Hematopoietic multipotent progenitor cell treated with erythropoietin and hydrocortisone succinate and interleukin-3 and kit ligand, for 15 days (in vitro differentiated cells): ENCODE data around the gene HOXB1.
A peak's percentile ranks its signal among the peaks of the same experiment; 100 is the strongest.

Experiments used
- DNase-seq: peaks from one replicate; pipeline ENCODE4 v3.0.0-alpha.2; 2015; ENCODE audit warnings: low spot score

The HOXB1 gene

DNA sequence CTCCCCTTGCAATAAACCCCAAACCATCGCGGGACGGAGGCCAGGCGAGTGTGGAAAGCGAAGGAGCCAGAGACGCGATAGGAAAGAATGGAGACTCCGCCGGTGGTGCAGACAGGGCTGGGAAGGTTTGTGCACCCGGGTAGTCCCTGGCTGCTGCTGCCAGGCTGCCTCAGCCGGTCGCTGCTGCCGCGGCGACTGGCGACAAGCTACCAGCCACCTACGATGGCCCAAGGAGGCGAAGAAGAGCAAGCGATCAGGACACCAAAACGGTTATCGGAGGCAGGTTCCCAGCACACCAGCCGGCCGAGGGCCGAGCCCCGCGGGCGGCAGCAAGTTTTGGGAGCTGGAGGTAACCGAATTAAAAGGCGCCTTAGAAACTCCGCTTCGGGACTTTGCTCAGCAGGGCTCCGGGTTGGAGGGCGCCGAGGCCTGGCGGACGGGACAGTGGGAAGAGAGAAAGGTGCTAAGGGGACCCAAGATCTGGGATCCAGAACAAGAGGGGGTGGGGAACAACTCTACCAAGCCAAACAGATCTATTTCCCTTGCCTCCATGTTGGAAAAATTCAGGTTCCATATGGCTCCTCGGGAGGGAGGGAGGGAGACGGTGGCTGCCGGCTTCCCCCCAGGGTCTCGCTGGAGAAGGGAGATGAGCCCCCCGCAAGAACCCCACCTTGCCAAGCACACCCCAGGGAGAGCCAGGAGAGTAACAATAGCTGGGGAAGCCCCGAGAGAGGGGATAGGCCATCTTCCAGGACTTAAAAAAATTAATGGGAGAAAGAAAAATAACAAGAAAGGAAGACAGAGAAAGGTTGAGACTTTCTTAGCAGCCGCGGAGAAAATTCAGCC lies 23.8 kb upstream of the HOXB1 start:
- no peak for DNase-seq

GRCh38 chr17:48553826-48554225 lies 23.0 kb upstream of the HOXB1 start:
- DNase-seq = no peak

GRCh38 chr17:48553190-48553547 lies 22.4 kb upstream of the HOXB1 start:
- DNase-seq = no peak

- no peak for DNase-seq
Observed at GRCh38 chr17:48552466-48553189, 21.8 kb upstream of the HOXB1 start.

- DNase-seq = no peak
Observed at GRCh38 chr17:48551596-48552465, 21.0 kb upstream of the HOXB1 start.

DNA sequence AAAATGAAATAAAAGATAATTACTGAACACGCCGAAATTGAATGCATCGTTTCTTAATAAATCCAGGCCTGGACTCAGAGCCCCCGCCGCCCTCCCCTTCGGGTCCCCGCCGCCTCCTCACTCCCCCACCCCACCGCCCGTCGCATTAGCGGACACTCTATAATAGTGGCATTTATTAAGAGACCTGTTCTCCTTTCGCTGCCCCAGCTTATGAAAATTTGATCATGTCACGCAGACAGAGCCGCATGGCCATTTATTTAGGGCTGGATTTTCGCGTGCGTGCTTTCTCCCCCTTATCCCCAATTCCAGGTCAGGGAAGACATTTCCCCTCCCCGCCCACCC lies 20.4 kb upstream of the HOXB1 start:
- DNase-seq = no peak

DNA sequence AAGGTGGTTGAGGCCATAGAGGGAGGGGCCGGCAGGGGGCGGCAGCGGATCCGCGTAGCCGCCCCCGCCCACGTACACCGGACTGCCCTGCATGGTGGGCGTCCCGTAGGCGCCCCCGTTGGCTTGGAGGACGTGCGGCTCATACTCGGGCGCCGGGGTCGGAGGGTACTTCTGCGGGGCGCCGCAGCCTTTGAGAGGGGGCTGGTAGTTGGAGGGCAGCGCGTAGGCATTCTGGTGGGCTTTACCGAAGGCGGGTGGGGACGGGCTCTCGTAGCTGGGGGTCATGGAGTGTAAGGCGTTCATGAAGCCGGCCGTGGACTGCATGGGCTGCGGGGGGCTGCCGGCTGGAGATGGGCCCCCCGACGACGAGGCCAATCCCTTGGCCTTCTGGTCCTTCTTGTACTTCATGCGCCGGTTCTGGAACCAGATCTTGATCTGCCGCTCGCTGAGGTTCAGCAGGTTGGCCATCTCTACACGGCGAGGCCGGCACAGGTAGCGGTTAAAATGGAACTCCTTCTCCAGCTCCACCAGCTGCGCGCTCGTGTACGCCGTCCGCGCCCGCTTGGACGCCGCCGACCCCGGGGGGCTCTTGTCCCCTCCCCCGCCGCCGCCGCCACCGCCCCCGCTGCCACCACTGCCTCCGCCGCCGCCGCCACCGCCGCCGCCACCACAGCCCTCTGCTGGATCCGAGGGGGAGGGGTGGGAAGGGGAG lies 19.8 kb upstream of the HOXB1 start:
- no peak for DNase-seq

DNA sequence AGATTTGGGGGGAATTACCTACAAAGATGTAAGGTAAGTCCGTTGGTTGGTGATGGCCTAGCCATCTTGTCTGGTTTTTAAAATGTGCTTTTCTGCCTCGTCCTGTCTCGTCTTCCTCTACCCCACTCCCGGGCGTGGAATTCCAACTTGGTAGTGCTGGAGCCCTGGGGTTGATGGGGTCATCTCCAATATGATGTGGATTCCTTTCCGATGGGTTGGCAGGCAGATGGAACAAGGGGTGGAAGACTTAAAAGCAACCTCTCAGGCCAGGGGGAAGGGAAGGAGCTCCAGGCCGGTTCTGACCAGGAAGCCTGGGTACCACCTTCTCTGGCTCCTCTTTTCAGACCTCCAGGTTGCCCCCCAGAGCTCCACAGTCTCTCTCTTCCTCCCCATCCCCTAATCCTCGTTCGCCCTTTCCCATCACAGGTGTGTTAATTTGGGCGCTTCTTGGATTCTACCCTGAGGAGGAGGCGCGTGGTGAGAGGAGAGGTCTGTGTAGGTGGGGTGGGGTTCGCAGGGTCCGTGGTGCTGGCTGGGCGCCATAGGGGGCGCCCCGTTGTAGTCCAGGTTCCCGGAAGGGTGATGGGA lies 19.2 kb upstream of the HOXB1 start:
- no peak for DNase-seq

GRCh38 chr17:48549281-48549630 lies 18.4 kb upstream of the HOXB1 start:
- DNase-seq = no peak

DNA sequence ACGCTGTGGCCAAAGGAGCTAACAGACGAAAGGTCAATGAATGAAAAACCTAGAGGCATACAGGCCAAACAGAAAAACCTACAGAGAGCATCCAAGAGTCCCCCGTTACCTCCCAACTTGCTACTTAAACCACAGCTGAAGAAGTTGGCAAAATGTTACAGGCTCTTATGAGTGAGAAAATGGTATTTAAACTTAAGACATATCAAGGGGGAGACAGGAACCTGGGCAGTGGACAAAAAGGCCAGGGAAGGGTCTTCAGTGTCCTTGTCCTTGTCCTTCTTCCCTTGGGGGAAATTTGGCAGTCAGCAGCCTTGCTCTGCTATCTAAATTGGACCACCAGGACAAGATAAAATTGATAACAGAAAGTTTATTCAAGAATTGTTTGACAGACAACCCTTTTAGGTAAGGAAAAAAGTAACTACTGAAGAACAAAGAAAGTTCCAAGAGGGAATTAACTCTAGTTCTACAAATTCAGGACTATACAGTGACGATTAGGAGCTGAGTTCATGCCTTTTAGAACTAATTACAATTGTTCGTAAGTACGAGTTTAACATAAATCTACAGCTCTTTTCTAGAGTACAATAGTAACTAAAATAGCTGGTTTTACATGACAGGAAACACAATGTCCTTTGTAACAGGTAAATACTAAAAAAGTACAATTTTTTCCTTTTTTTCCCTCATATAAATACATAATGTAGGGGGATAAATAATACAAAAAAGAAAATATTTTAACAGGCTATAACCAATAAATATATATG lies 17.9 kb upstream of the HOXB1 start:
- no peak for DNase-seq

GRCh38 chr17:48547808-48548522 lies 17.2 kb upstream of the HOXB1 start:
- DNase-seq = peak; percentile 65

- DNase-seq = peak; percentile 51
Observed at GRCh38 chr17:48546924-48547807, 16.4 kb upstream of the HOXB1 start.

GRCh38 chr17:48546137-48546923 lies 15.5 kb upstream of the HOXB1 start:
- DNase-seq = peak; percentile 17

- DNase-seq = peak; percentile 7
Observed at GRCh38 chr17:48545539-48545938, 14.7 kb upstream of the HOXB1 start.

GRCh38 chr17:48545022-48545375 lies 14.2 kb upstream of the HOXB1 start, which contains the start of gene HOXB2:
HOXB2 (minus strand) TSS chr17:48545109; CDS start chr17:48544911, 198 bp downstream.
- peak; percentile 38 for DNase-seq

- peak; percentile 35 for DNase-seq
Observed at GRCh38 chr17:48544349-48545021, 13.7 kb upstream of the HOXB1 start.

- DNase-seq = peak; percentile 21
Observed at GRCh38 chr17:48543854-48544348, 13.1 kb upstream of the HOXB1 start.
